HS-27A (cell line): ENCODE results near the gene PLB1.
"Not testable (repeated sequence)": the region's sequence is repeated elsewhere in the genome, so short reads cannot be mapped to it uniquely, and the experiment has no call there.

ENCODE experiments used
- DNase-seq: peaks from one replicate; pipeline ENCODE4 v3.0.0-alpha.2; 2012; ENCODE audit warnings: low read depth, missing footprints

Gene PLB1

GRCh38 chr2:28533044-28533680 lies 37.3 kb downstream of the PLB1 start:
- DNase-seq = no peak

DNA sequence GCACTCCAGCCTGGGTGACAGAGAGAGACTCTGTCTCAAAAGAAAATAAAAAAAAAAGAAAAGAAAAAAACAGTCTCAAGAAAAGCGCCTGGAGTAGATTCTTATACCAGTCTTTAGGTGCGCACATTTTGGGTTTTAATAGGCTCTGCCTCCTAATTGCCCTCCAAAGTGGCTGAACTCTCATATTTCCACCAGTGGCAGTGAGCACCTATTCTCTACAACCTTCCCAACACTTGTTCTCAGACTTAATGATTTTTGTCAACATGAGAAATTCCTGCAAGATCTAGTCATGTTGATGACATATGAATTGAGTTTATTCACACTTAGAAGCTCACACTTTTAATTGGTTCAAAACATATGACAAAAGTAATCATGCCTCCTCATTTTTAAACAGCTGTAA lies 39.0 kb downstream of the PLB1 start:
- no peak for DNase-seq

- DNase-seq = no peak
Measured at GRCh38 chr2:28538134-28538533, 42.3 kb downstream of the PLB1 start.

DNA sequence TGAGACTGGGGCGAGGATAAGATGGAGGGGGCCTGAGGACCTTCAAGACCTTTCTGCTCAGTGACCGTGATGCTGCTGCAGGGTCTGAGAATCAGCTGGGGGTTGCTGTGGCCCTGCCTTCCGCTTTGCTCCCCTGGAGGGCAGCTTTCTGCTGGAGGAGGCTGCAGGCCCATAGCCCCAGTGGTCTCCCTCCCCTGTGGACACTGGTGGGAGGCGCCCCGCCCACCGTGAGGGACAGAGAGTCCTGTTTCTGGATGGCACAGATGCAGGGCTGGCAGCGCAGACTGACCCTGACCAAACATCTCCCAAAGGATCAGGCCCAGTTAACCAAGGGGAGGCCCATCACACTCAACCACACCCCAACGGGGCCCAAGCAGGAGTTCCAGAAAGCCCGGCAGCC lies 42.8 kb downstream of the PLB1 start:
- no peak for DNase-seq

GRCh38 chr2:28539118-28539541 lies 43.3 kb downstream of the PLB1 start:
- DNase-seq = no peak

- DNase-seq = no peak
Measured at GRCh38 chr2:28543316-28544035, 47.6 kb downstream of the PLB1 start.

- no peak for DNase-seq
Measured at GRCh38 chr2:28544036-28544346, 48.1 kb downstream of the PLB1 start.

- no peak for DNase-seq
Measured at GRCh38 chr2:28544405-28544921, 48.6 kb downstream of the PLB1 start.

DNA sequence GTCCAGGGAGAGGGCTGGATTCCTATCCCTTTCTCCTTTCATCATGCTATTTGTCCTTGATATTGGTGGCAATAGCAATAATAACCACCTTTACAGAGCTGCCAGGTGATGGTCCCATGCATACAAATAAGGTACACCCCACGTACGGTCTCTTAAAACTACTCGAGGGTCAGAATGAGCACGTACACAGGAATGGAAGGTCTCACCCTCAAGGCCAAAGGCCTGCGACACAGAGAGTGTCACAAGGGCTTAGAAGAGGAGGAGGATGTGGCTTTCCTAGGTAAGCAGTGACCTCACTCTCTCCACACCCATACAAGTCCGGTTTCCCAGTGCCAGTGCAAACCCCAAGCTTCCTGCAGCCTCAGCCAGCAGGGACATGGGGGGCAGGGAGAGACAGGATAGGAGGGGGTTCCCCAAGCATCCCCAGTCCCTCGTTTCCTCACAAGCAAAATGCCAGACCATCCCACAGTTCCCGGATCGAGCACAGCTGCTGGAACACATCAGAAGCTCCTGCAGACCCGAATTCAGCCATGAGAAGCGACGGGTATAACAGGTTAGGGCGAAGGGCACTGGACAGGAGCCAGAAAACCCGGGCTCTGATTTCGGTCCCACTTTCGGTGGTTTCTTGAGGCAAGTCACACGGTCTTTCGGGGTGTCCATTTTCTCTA lies 49.2 kb downstream of the PLB1 start:
- no peak for DNase-seq

- no peak for DNase-seq
Measured at GRCh38 chr2:28545590-28546200, 49.8 kb downstream of the PLB1 start.

DNA sequence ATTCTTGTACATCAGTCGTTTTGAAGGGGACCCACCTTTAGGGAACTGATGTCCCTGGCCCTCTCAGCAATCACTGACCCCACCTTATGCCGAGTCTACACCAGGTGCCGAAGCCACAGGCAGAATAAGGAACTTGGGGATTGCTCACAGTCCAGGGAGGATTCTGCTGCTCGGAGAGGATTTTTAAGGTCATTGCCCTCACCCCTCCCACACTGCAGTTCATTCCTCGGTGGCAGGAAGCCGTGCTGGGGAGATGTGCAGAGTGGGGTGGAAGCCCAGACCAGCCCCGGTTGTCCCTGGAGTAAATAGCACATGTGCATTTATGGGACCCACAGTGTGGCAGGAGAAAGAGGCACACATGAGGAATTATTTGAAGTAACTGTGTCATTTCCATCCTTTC lies 50.4 kb downstream of the PLB1 start:
- DNase-seq = no peak

DNA sequence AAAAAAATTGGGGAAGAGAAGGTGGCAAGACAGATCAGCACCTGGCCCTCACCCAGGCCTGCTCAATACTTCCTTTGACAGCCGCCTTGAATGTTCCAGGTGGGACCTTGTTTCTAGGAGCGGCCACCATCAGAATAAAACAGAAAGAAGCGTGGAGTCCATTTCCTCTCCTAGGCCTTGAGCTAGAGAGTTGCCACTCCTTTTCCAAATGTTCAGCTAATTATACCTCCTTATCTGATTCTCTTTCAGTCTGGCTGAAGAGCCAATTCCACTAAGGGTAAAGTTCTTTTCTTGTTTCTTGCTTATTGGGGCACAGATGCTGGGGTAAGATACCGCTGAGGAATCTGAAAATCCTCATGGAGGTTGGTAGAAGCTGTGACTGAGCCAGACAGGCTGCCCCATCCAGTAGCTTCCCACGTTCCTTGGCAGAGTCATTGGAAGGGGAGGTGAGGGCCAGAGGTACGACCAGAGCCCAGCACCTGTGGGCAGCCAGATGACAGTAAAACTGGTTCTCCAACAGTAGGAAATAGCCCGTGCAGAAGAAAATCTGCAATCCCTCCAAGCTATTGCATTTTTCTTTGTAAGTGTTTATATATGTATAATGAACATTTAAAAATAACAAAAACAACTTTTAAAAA lies 51.5 kb downstream of the PLB1 start:
- no peak for DNase-seq

DNA sequence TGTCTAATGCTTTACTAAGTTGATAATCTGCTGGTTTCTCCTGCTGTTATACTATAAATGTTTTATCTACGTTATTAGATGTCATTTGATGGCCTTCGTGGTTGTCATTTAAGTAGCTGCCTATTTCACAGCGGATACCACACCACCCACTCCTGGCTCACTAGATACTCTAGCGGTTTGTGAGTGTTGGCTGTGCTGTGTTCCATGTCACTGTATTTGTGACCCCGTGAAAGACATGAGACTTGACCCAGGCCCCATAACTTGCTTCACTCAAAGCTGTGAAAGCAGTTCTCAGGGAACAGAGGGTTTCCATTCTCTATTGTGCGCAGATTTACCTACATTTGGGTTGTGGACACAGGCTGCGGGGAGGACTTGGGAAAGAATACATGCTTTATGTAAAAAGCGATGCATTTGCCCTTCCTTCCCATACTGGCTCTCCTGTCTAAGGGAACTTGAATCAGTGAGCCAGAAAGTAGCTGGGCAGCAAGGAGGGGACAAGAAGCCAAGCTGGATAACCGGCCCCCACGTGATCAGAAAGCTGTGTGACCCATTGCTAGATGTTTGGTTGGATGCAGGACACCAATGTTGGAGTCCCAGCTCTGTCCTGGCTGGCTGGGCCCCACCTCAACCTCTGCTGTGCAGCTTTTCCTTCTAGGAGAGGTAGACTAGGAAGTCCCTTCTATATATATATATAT lies 52.2 kb downstream of the PLB1 start:
- no peak for DNase-seq

GRCh38 chr2:28550345-28550744 lies 54.5 kb downstream of the PLB1 start:
- not testable (repeated sequence) for DNase-seq

DNA sequence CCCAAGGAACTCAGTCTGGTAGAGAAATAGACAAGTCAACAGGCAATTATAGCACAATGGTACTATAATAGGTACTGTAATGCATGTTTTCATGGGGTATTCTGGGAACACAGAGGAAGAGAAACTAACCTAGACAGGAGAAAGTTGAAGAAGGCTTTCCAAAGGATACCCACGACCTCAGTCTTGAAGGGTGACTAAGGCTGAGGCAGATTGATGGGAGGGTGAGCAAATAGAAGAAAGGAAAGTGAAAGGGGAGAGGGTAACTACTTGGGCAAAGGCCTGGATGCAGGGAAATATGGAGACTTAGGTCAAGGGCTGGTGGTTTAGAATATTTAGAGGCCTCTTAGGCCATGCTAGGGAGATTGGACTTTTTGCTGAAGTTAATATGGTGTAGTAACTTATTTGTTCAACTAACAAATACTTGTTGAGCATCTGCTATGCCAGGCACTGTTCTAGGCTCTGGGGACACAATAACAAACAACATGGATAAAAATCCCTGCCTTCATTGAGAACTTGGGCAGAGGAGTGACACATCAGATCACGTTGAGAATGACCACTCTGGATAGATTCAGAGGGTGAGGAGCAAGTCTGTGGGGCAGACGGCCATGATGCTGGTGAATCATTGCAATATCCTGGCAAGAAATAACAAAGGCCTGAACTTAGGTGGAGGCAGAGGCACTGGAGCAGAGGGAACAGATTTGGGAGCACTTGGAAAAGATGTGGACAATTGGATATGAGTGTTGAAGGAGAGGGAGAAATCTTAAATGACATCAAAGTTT lies 56.4 kb downstream of the PLB1 start:
- DNase-seq = no peak

GRCh38 chr2:28556303-28556702 lies 60.4 kb downstream of the PLB1 start:
- DNase-seq = no peak

- DNase-seq = no peak
Measured at GRCh38 chr2:28557389-28558131, 61.7 kb downstream of the PLB1 start.

GRCh38 chr2:28558158-28558820 lies 62.4 kb downstream of the PLB1 start:
- no peak for DNase-seq

DNA sequence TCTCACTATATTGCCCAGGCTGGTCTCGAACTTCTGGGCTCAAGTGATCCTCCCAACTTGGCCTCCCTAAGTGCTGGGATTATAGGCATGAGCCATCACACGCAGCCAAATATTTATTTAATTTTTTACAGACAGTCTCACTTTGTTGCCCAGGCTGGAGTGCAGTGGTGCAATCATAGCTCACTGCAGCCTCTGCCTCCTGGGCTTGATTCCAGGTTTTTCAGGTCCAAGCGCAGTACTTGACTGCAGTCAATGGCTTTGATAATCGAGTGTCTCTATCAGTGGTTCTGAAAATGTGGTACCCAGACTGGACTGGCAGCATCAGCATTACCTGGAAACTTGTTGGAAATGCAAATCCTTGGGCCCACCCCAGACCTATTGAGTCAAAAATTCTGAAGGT lies 63.1 kb downstream of the PLB1 start:
- no peak for DNase-seq

- no peak for DNase-seq
Measured at GRCh38 chr2:28563869-28564268, 68.0 kb downstream of the PLB1 start.
